ENCODE results near the gene GLIS1.

Gene GLIS1

DNA sequence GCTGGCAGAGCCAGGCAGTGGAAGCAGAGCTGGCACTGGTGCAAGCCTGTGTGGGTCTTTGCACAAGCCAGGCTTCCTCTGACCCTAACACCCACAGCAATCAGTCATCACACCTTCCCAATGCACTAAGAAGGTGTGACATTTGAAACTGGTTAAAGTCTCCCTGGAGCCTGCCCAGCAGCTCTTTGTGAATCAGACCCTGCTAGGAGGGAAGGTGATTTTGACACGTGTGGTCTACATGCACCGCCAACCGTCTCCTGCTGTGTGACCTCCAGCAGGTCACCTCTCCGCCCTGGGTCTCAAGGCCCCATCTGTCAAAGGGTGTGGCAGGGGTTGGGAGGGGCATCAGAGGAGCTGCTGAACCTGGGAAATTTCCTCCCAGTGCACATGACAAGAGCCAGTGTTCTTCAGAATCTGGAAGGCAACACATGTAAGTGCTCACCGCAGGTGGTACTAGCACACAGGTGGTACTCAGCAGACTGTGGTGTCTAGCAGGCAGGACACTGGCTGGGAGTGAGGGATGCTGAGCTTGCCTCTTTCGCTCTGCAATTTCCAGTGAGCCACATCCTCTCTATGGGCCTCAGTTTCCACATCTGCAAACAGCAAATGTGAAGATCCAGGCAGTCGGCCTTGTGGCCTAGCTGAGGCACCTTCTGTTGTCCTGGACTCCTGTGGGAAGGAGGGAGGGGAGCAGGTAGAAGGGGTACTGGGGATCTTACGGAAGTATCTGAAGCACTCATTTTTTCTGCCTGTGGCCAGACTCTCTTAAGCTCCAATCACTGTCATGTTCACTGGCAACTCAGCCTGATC is 156.5 kb downstream of the GLIS1 start:
- no peak for DNase-seq (ENCODE audit: low read depth in 1 of 2, low spot score in 1 of 2)

DNA sequence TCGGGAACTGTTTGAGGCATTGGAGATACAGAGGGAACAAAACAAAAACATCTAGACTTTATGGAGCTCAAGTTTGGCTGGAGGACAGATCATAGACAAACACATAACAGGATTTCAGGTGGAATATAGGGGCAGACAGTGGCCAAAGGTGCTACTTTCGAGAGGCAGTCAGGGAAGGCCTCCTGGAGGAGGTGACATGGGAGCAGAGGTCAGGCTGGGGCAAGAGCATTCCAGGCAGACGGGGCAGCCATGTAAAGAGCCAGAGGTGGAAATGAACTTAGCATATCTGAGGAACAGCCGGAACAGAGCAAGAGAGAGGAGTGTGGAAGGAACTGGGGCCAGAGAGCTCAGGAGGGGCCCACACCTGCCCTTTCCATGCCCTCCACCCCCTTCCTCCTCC is 157.5 kb downstream of the GLIS1 start:
- DNase-seq (ENCODE audit: low read depth in 1 of 2, low spot score in 1 of 2) = no peak

DNA sequence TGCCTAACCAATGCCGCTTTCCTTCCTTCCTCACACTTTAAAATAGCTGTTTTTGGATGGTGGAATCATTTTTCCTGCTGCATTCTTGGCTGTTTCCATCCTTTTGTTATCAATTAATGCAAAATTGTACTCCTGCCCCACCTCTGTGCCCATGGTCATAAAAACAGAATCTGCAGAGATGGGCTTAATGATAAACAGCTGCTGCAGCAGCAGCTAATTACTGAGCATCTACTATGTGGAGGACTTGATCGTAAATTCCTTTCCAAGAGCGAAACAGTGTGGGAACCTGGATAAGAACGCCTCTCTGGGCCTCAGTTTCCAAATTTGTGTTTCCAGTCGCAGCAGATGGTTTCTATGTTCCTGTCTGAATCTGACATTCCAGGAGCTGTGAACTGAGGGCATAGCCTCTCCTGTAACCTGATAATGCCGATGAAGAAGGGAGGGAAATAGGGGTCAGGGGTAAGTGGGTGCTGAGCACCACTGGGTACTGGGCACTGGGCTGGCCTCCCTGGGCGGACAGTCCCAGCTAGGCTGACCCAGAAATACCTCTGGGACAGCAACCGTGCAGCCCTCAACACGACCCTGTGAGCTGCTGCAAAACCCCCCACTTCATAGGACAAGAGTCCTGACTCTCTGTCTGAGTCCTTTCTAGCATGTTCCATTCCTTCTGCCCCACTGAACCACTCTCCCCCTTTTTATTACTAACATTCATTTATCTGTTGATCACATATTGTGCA is 158.1 kb downstream of the GLIS1 start:
- no peak for DNase-seq (ENCODE audit: low read depth in 1 of 2, low spot score in 1 of 2)

DNA sequence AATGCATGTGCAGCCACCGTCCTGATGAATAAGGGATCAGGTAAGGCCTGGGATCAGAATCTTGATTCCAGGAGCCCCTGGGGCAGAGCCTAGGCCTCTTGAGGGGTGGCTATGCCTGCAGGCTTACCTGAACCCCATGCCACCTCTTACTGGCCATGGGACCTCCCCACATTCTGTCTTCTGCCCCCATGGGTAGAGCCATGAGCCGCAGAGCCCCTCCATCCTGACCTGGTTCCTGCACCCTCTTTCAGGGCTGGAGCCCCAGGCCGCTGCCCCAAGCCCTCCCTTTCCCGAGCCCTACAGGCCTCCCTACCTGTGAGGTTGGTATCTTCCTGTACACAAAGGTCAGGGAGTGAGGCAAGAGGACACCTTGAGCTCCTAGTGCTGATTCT is 159.0 kb downstream of the GLIS1 start:
- no peak for DNase-seq (ENCODE audit: low read depth in 1 of 2, low spot score in 1 of 2)

DNA sequence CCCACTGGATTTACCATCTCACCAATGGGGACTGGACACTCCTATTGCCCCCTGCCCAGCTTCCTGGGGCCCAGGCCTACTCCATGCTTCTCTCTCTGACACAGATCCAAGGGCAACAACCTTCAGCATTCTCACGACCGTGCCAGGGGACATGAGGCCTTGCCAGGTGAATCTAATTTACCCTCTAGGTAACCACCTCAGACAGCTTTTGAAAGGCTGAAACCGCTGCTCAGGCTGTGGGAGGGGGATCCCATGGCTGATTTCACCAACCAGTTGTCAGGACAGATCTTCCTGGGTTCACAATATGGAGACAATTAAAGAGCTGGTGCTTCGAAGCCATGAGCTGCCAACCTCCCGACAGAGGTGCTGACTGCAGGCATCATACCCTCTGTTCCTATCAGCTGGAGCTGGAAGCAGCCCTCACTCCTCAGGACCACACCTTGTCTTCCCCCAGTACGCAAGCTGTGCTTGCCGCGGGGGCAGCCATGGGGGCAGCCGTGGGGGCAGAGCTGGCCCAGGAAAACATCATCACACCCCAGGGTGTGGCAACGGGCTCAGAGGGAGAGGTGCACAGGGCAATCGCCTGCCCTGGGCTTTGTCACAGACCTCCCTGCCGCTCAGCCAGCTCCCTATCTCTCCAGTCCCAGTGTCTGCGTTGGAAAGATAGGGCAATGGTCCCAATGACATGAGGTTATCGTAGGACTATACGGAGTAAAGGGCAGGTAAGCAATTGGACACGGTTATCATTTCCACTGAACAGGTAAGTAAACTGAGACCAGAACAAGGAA is 159.5 kb downstream of the GLIS1 start:
- DNase-seq (ENCODE audit: low read depth in 1 of 2, low spot score in 1 of 2) = no peak

DNA sequence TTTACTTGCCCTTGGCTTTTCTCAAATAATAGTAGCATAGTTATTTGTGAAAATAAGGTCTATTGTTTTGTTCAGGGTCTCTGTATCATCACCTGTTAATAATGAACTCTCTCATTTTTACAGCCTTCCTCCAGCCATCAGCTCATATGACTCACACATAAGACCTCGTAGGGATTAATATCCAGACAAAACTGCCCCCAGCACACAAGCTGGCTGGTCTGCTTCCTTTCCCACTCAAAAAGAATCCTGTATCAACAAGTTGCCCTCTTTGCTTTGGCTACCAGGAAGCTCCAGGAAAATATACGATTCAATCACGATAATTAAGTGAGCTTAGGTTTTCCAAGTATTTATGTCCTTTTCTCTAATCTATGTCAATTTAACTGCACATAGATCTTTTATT is 160.6 kb downstream of the GLIS1 start:
- no peak for DNase-seq (ENCODE audit: low read depth in 1 of 2, low spot score in 1 of 2)

DNA sequence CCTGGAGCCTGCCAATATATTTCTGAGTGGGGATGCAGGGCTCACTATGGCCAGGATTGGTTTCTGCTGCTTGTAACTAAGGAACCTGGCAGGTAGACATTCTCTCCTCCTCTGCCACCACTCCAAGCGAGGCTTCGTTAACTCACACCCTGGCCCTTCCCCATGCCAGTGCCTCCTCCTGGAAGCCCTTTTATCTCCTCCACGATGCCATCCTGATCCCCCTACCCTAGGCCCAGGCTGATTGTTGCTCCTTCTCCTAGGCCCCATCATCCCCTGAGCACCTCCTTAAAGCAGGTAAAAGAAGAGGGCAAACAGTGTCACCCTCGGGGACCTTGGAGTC is 161.2 kb downstream of the GLIS1 start:
- DNase-seq (ENCODE audit: low read depth in 1 of 2, low spot score in 1 of 2) = no peak

DNA sequence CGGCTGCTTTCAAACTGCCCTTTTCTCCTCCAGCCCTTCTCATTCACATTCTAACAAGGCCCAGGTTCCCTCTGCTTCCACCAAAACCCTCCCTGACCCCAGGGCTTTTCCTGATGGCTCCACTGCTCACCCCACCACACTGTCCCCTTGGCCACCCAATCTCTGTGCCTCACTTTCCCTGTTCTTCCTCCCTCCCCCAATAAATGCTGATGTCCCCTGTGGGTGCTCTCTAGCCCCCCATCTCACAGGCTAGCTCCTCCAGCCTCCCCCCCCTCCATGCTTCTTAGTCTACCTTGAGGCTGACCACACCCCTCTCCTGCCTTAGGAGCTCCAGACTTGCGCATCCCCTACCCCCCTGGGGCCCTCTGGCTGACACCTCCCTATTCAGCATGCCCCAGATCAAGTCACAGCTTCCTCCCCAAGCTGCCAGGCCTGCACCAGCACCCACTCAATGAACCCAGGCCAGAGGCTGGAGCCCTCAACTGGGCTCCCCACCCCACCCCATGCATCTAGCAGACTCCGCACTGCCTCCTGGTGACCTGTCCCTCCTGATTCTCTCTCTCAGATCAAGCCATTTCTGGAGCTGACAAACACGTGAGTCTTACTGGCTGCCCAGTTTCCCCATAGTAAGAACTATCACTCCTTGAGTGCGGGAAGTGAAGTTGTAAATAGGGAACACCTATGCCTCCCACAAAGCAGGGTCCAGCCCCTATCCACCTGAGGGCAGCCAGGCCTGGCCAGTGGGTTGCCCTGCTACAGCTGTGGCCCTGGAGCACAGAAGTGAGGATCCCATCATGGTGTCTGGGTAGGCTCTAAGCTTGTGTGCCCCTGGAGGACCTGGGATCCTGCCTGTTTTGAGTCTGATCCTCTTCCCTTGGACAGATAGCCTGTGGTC is 161.9 kb downstream of the GLIS1 start:
- DNase-seq (ENCODE audit: low read depth in 1 of 2, low spot score in 1 of 2) = no peak

DNA sequence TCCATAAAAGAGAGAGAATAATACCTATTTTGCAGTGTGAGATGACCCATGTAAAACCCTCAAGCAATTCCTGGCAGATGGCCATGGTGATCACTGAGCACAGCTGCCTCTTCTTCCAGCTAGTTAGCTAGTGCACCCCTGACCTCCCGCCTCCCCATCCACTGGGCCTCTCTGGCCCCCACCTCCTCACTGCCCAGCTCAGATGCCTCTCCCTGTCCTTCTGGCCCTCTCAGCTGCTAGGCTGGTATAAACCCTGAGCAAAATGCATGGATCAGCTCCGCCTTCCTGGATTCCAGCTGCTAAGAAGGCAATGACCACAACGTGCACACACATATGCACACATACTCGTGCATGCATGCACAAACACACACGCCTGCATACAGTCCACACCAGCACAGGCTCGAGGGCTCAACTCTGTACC is 162.6 kb downstream of the GLIS1 start:
- DNase-seq (ENCODE audit: low read depth in 1 of 2, low spot score in 1 of 2) = no peak

DNA sequence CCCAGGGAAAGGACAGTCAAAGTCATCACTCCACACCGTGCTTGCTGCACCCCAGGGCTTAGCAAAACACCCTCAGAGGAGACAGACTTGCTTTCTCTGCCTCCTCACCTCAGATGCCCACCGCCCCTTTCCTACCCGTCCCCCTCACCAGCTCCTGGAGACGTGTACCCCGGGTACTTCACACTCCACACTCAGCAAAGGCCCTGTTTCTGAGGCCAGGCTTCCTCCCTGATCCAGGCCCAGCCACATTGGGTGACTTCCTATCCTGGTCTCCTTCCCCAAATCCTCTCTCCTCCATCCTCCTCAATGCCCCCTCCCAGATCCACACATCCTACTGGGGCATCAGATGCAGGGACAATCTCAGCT is 163.0 kb downstream of the GLIS1 start:
- no peak for DNase-seq (ENCODE audit: low read depth in 1 of 2, low spot score in 1 of 2)

DNA sequence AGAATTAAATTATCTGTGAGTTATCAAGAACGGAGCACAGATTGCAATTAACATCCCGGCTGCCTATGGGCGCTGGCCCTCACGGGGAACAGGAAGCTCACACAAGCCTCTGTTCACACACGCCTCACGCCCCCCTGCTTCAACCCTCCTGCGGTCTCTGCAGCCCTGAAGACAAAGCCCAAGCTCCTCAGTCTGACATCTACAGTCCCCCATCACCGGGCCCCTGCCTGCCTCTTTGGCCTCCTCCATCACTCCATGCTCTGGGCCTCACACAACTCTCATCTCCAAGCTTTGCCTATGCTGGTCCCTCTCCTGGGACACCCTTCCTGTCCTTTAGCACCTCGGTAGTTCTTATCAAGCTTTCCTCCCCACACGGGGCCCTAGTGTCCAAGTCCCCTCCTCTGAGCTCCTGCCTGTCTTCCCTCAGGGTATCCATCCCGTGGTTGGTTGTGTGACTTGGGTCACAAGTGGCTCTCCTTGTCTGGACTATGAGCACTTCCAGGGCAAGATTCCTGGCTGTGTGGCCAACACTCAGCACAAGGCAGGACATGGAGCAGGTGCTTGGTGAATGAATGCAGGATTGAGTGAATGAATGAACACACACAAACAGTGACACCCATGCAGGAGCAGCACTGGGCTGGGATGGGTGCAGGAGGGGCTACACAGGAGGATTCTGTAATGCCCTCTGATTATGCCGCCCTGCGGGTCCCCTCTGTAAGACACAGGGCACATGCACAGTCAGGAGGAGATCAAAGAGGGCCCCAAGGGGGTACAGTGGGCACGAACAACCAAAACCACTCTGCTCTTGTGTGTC is 163.6 kb downstream of the GLIS1 start:
- DNase-seq (ENCODE audit: low read depth in 1 of 2, low spot score in 1 of 2) = no peak

DNA sequence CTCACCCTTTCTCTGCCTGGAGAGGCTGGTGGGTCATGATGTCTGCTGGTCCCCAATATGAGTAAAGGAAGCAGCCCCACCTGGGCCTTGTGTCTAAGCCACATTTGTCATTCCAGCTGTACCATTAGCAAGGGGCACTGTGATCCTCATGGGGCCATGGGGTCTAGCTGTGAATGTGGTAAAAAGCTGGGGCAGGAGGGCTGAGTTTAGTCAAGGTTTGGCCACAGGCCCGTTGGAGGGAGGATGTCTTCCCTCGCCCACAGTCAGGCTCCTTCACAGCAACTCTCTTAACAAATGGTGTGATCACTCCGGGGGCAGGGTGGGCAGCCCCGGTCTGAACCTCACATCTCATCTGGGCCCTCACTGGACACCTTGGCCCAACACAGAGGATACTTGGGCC is 164.3 kb downstream of the GLIS1 start:
- no peak for DNase-seq (ENCODE audit: low read depth in 1 of 2, low spot score in 1 of 2)

DNA sequence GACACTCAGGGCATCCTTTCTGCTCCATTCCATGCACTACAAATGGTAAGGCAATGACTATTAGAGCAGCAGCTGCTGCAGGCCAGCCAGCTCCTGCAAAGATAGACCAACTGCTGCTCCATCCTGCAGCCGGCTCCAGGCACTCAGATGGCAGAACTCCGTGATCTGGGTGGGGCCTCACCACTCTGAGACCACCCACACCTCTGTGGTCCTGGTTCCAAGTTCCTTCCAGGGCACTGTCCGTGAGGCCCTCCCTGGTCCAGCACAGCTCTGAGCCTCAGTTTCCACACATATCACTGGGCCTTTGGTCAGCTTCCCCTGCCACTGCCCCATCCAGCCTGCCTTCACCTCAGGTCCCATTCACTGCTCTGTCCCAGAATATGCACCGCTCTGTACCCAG is 165.0 kb downstream of the GLIS1 start:
- DNase-seq (ENCODE audit: low read depth in 1 of 2, low spot score in 1 of 2) = no peak

DNA sequence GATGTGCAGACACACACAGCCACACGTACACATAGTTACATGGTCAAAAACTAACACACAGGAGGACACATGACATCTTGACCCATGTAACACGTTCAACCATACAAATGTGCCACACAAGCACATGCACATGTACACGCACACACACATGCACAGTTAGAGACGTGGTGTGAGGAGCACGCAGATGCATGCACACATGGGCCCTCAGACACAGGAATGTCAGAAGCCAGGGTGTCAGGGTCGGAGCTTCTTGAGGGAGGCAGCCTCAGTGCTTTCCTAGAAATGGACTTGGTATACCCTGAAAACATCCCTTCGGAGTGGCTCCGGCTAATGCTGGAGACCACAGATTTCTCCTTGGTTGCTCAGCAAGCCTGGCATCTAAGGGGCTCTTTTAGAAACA is 165.4 kb downstream of the GLIS1 start:
- no peak for DNase-seq (ENCODE audit: low read depth in 1 of 2, low spot score in 1 of 2)

DNA sequence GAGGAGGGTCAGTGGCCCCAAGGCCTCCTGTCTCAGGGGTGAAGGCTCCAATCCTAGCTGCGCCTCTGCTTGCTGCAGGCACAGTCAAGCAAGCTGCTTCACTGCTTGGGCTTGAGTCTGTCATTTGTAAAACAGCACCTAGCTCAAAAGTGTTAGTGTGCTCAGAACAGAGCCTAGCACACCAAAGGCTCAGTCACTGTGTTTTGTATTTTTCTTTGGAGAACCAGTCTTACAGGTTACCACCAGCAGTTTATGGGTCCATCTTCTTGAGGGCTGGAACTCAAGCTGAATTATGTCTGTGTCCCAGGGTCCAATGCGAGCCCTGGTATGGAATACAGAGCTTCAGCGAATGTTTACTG is 166.2 kb downstream of the GLIS1 start:
- DNase-seq (ENCODE audit: low read depth in 1 of 2, low spot score in 1 of 2) = no peak

DNA sequence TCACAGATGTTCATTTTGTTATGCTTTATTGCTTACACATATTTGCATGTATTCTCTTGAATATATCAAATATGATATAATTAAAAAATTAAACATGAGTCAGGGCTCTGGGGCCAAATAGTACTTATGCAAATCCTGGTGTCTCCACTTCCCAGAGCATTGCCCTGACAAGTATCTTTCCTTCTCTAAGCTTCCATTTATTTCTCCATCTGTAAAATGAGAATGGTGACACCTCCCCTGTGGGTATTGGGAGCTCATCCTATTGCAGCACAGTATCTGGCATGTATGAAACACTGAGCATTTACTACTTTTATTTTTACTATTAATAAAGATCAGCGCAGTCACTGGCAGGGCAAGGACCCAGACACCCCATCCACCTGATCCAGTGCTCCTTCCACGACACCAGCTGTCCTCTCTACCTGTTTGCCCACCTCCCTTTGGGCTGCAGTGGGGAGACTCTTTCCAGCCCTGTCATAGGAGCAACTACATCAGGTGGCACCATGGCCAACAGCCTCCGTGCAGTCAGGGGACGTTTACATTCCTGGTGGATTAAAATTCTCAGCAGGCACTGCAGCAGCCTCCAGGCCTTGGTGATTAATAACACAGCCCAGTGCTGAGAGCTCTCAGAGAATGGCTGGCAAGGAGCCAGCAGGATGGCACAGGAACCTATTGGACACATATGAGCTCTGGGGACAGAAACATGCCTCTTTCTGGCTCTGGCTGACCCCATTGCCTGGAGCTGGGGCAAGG is 166.7 kb downstream of the GLIS1 start:
- DNase-seq (ENCODE audit: low read depth in 1 of 2, low spot score in 1 of 2) = no peak

DNA sequence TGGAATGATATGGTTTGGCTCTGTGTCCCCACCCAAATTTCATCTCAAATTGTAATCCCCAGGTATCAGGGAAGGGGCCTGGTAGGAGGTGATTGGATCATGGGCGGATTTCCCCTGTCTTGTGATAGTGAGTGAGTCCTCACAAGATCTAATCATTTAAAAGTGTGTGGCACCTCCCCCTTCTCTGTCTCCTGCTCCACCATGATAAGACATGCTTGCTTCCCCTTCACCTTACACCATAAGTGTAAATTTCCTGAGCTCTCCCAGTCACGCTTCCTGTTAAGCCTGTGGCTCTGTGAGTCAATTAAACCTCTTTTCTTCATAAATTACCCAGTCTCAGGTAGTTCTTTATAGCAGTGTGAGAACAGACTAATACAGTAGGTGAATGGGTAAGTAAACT is 170.4 kb downstream of the GLIS1 start:
- DNase-seq (ENCODE audit: low read depth in 1 of 2, low spot score in 1 of 2) = no peak

DNA sequence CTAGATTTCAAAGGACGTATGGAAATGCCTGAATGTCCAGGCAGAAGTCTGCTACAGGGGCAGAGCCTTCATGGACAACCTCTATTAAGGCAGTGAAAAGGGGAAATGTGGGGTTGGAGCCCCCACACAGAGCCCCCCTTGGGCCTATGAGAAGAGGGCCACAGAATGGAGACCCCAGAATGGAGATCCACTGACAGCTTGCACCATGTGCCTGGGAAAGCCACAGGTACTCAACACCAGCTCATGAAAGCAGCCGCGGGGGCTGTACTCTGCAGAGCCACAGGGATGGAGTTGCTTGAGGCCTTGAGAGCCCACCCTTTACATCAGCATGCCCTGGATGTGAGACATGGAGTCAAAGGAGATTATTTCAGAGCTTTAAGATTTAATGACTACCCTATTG is 171.1 kb downstream of the GLIS1 start:
- DNase-seq (ENCODE audit: low read depth in 1 of 2, low spot score in 1 of 2) = no peak

DNA sequence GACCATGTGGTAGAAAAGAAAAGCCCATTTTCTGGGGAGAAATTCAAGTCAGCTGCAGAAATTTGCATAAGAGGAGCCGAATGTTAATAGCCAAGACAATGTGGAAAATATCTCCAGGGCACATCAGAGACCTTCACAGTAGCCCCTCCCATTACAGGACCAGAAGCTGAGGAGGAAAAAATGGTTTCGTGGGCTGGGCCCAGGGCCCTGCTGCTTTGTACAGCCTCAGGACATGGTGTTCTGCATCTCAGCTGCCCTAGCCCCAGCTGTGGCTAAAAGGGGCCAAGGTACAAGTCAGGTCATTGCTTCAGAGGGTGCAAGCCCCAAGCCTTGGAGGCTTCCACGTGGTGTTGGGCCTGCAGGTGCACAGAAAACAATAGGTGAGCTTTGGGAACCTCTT is 171.5 kb downstream of the GLIS1 start:
- DNase-seq (ENCODE audit: low read depth in 1 of 2, low spot score in 1 of 2) = no peak

DNA sequence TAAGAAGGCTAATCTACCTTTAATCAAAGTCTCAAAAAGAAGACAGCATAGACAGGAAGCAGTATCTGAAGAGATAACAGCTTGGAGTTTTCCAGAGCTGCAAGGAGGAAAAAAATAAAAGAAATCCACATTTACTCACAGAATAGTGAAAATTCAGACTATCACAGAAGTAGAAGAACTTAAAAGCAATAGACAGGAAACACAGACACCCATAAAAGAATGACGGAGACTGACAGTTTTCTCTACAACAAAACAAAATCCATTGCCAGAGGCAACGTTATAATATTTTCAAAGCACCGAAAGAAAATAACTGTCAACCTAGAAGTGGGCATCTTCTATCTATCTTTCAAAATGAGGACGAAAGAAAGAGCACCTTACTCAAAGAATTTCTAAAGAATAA is 175.4 kb downstream of the GLIS1 start:
- no peak for DNase-seq (ENCODE audit: low read depth in 1 of 2, low spot score in 1 of 2)

Measured in activated CD4-positive, alpha-beta T cell treated with anti-CD3 and anti-CD28 coated beads, Interleukin-2, amount 50 U/mL, for 24 hours (primary cell).